ENCODE data around the gene KIF21B. TPM values are rescaled to one million over a fixed set of nuclear protein-coding genes. Genes with fewer than 3 reads are reported as not detected.

KIF21B gene
- total and polyA plus RNA-seq, 2 experiments from 2014 or later = 0.18 to 1.3 TPM

DNA sequence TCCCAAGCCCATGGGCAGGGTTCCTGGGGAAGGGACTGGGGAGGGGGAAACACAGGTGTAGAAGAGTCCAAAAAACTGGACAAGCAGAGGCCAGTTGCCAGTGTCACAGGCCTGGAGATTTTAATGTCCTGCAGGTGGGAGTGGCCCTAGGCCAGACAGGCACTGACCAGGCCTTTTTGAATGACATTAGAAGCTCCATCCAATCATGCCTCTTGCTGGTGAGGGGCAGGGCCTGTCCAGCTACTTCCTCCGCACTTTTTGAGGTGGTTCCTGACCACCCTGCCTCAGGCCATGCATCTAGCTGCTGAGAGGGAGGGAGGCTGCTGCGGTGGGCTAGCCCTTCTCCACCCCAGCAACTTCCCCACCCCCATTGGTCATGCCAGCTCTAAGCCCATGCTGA lies 15.9 kb upstream of the KIF21B start:
- no peak overlapping the region for H3K4me2 ChIP-seq
- H3K9me2 ChIP-seq (replicated peaks; ENCODE audit: insufficient read depth) = no peaks in the 10 kb centered on the region
- no peak for TF ChIP-seq EZH2phosphoT487 (IDR thresholded peaks at IDR 0.05; ENCODE audit: low read depth, severe bottlenecking, unreplicated experiment)
- TF ChIP-seq EZH2 (IDR thresholded peaks at IDR 0.05; ENCODE audit: borderline replicate concordance) = no peak
- TF ChIP-seq, protein P1, sequence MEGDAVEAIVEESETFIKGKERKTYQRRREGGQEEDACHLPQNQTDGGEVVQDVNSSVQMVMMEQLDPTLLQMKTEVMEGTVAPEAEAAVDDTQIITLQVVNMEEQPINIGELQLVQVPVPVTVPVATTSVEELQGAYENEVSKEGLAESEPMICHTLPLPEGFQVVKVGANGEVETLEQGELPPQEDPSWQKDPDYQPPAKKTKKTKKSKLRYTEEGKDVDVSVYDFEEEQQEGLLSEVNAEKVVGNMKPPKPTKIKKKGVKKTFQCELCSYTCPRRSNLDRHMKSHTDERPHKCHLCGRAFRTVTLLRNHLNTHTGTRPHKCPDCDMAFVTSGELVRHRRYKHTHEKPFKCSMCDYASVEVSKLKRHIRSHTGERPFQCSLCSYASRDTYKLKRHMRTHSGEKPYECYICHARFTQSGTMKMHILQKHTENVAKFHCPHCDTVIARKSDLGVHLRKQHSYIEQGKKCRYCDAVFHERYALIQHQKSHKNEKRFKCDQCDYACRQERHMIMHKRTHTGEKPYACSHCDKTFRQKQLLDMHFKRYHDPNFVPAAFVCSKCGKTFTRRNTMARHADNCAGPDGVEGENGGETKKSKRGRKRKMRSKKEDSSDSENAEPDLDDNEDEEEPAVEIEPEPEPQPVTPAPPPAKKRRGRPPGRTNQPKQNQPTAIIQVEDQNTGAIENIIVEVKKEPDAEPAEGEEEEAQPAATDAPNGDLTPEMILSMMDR (IDR thresholded peaks at IDR 0.05; ENCODE audit: poor library complexity) = no peak
- 59% methylated on average over 2 of the region's 2 CpGs for WGBS (ENCODE audit: low lambda C conversion rate, missing lambda C conversion rate)
- no peak overlapping the region for H3K27ac ChIP-seq
- no peak overlapping the region for H3K4me3 ChIP-seq
- H3K27me3 ChIP-seq = no peaks in the 10 kb centered on the region
- DNase-seq (ENCODE audit: low spot score) = no peak
- no peak overlapping the region for H2AFZ ChIP-seq
- H3K36me3 ChIP-seq (replicated peaks; ENCODE audit: insufficient read depth, low read depth) = no peaks in the 10 kb centered on the region
- peaks cover 3% of the 10 kb centered on the region for H3K4me1 ChIP-seq (ENCODE audit: insufficient read depth)
- no peaks in the 10 kb centered on the region for H4K20me1 ChIP-seq (ENCODE audit: insufficient read depth, poor library complexity, severe bottlenecking)
- H3K9me3 ChIP-seq (ENCODE audit: low read depth) = no peaks in the 10 kb centered on the region
- H3K79me2 ChIP-seq = no peaks in the 10 kb centered on the region

DNA sequence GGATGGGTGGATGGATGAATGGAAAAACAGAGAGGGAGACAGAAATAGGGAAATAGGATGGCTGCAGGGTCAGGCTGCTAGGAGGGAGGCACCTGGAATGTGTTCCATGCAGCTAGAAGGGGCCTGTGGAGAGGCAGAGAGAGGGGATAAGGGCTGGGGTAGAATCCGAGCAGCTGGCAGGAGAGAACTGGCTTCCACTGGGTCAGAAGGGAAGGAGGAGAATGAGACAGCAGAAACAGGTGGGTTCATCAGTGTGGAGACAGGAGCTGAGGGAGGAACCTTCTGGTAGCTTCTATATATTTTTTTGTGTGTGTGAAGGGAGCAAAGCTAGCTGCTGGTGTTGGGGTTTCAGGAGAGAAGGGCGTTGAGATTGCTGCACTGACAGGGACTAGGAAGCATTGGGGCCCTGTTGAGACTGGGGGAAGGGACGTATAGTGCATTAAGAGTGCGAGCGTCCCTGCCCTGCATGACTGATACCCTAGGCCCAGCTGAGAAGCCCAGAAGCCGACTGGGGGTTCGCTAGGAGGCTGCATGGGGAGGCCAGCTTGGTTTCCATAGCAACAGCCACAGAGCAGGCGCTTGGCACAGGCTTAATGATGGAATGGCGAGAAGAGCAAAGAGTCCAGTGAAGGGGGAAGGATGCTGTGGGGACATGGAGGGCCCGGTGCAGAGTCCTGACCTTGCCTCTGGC lies 14.8 kb upstream of the KIF21B start:
- H3K9me3 ChIP-seq (ENCODE audit: low read depth) = no peaks in the 10 kb centered on the region
- no peak overlapping the region for H3K27ac ChIP-seq
- no peaks in the 10 kb centered on the region for H3K36me3 ChIP-seq (replicated peaks; ENCODE audit: insufficient read depth, low read depth)
- H3K4me1 ChIP-seq (ENCODE audit: insufficient read depth) = peaks cover 3% of the 10 kb centered on the region
- H4K20me1 ChIP-seq (ENCODE audit: insufficient read depth, poor library complexity, severe bottlenecking) = no peaks in the 10 kb centered on the region
- H3K4me3 ChIP-seq = no peak overlapping the region
- H3K79me2 ChIP-seq = no peaks in the 10 kb centered on the region
- no peak overlapping the region for H2AFZ ChIP-seq
- 89% methylated on average over 10 of the region's 10 CpGs for WGBS (ENCODE audit: low lambda C conversion rate, missing lambda C conversion rate)
- H3K27me3 ChIP-seq = no peaks in the 10 kb centered on the region
- H3K4me2 ChIP-seq = no peak overlapping the region
- no peaks in the 10 kb centered on the region for H3K9me2 ChIP-seq (replicated peaks; ENCODE audit: insufficient read depth)
- TF ChIP-seq EZH2 (IDR thresholded peaks at IDR 0.05; ENCODE audit: borderline replicate concordance) = no peak
- no peak for TF ChIP-seq EZH2phosphoT487 (IDR thresholded peaks at IDR 0.05; ENCODE audit: low read depth, severe bottlenecking, unreplicated experiment)
- TF ChIP-seq, protein P1 (IDR thresholded peaks at IDR 0.05; ENCODE audit: poor library complexity) = no peak
- DNase-seq (ENCODE audit: low spot score) = no peak

DNA sequence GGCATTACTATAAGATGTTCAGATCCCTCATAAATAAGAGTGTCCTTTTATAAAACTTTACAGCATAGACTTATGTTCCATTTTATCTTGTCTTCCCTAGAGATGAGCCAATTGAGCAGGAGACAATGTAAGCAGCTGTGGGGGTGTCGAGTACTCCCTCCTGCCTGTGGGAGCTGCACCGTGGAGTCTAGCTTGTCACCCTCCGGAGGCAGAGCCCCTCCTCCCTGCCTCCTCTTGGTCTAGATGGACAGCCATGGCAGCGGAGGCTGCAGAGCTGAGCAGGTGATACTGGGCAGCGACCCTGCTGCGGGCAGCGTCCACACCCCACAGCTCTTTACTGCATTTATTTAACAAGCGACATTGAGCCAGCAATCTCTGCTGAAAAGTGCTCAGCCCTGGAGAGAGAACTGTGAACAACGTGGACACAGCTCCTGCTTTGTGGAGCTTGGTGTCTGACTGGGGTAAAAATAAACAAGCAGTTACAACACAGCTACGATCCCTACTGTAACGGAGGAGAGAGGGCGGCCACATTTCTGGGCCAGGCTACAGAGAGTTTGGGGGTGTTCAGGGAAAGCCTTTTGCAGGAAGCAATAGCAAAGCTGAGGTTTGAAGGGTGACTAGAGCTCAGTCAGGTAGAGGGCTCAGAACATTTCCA lies 12.8 kb upstream of the KIF21B start:
- TF ChIP-seq EZH2 (IDR thresholded peaks at IDR 0.05; ENCODE audit: borderline replicate concordance) = no peak
- TF ChIP-seq EZH2phosphoT487 (IDR thresholded peaks at IDR 0.05; ENCODE audit: low read depth, severe bottlenecking, unreplicated experiment) = no peak
- TF ChIP-seq, protein P1 (IDR thresholded peaks at IDR 0.05; ENCODE audit: poor library complexity) = no peak
- Histone ChIP-seq H3K4me2 (peak overlapping the region; percentile 41), H4K20me1 (ENCODE audit: insufficient read depth, poor library complexity, severe bottlenecking) (no peaks in the 10 kb centered on the region), H3K27ac (no peak overlapping the region), H3K36me3 (replicated peaks; ENCODE audit: insufficient read depth, low read depth) (no peaks in the 10 kb centered on the region), H3K4me3 (no peak overlapping the region), H2AFZ (no peak overlapping the region), H3K9me2 (replicated peaks; ENCODE audit: insufficient read depth) (no peaks in the 10 kb centered on the region), H3K4me1 (ENCODE audit: insufficient read depth) (peaks cover 3% of the 10 kb centered on the region), H3K27me3 (no peaks in the 10 kb centered on the region), H3K9me3 (ENCODE audit: low read depth) (no peaks in the 10 kb centered on the region), H3K79me2 (no peaks in the 10 kb centered on the region)
- 59% methylated on average over 12 of the region's 12 CpGs for WGBS (ENCODE audit: low lambda C conversion rate, missing lambda C conversion rate)
- no peak for DNase-seq (ENCODE audit: low spot score)
